ENCODE data around the gene SNAP29.

GRCh38 chr22:20873214-20873613 lies 14.4 kb downstream of the SNAP29 start:
- TF ChIP-seq CTCF (IDR thresholded peaks at IDR 0.05) (no peak), ZFX (IDR thresholded peaks at IDR 0.05; ENCODE audit: borderline replicate concordance) (no peak)
